CD14-positive monocyte (primary cell): Measurements from ENCODE around the gene CAMK4. TPM values are rescaled to one million over a fixed set of nuclear protein-coding genes. Genes with fewer than 3 reads are reported as not detected.

Source experiments
- DNase-seq, 3 donors: peaks; one replicate each; pipeline ENCODE4 v3.0.0-alpha.2; 2011 to 2022
- H2AFZ ChIP-seq: 2 replicates; pipeline ENCODE4 v1.6.0; 2012; ENCODE audit warnings: mild to moderate bottlenecking, low read depth, low read length, inconsistent platforms; ENCODE audit not compliant: insufficient read depth, poor library complexity, severe bottlenecking
- H3K27ac ChIP-seq, 2 donors: 1 replicate in 1 of 2; 2 replicates in 1 of 2; pipeline ENCODE4 v1.5.1; 2012 to 2013; ENCODE audit warnings: low read length in 2 of 2, control low read depth in 1 of 2, inconsistent platforms in 1 of 2, low read depth in 1 of 2, mild to moderate bottlenecking in 1 of 2
- H3K27me3 ChIP-seq, 2 donors: one replicate each; pipeline versions ENCODE4 v1.6.0 to v1.6.1; 2011 to 2013; ENCODE audit warnings: low read length in 2 of 2; ENCODE audit not compliant: control insufficient read depth in 2 of 2, insufficient read depth in 2 of 2
- H3K36me3 ChIP-seq, 2 donors: replicated peaks in 1 of 2; 1 replicate in 1 of 2; 2 replicates in 1 of 2; pipeline versions ENCODE4 v1.5.1 to v1.6.1; 2012 to 2013; ENCODE audit warnings: low read length in 2 of 2, control low read depth in 1 of 2, inconsistent platforms in 1 of 2, mild to moderate bottlenecking in 1 of 2; ENCODE audit not compliant: insufficient read depth in 2 of 2, control insufficient read depth in 1 of 2
- H3K4me1 ChIP-seq, 2 donors: 1 replicate in 1 of 2; 2 replicates in 1 of 2; pipeline versions ENCODE4 v1.5.1 to v1.6.1; 2012 to 2013; ENCODE audit warnings: low read length in 2 of 2, control low read depth in 1 of 2, inconsistent platforms in 1 of 2, mild to moderate bottlenecking in 1 of 2, moderate library complexity in 1 of 2; ENCODE audit not compliant: insufficient read depth in 2 of 2, control insufficient read depth in 1 of 2
- H3K4me2 ChIP-seq: replicated peaks from 2 replicates; pipeline ENCODE3; 2012; ENCODE audit warnings: low read length, moderate library complexity, mild to moderate bottlenecking; ENCODE audit not compliant: poor library complexity, severe bottlenecking; ENCODE audit errors: extremely low read depth
- H3K4me3 ChIP-seq, 3 experiments: fragments of 200-600 bp in 1 of 3; sonication (generic) in 1 of 3; replicated peaks in 1 of 3; 1 replicate in 2 of 3; 2 replicates in 1 of 3; pipeline ENCODE4 v1.5.1; 2011 to 2013; ENCODE audit warnings: low read length in 3 of 3, mild to moderate bottlenecking in 3 of 3, control low read depth in 2 of 3, low read depth in 2 of 3, inconsistent platforms in 1 of 3, moderate library complexity in 1 of 3
- H3K79me2 ChIP-seq: 2 replicates; pipeline ENCODE4 v1.6.0; 2012; ENCODE audit warnings: mild to moderate bottlenecking, control low read depth, inconsistent platforms, low read length, moderate library complexity; ENCODE audit not compliant: insufficient read depth
- H3K9ac ChIP-seq: 2 replicates; pipeline ENCODE4 v1.6.0; 2017; ENCODE audit warnings: low read length, mild to moderate bottlenecking; ENCODE audit not compliant: insufficient read depth, poor library complexity, severe bottlenecking
- H3K9me3 ChIP-seq, 2 donors: replicated peaks in 1 of 2; 1 replicate in 1 of 2; 2 replicates in 1 of 2; pipeline versions ENCODE4 v1.5.1 to v1.6.1; 2012 to 2013; ENCODE audit warnings: low read length in 2 of 2, control low read depth in 1 of 2; ENCODE audit not compliant: control insufficient read depth in 1 of 2, insufficient read depth in 1 of 2
- H4K20me1 ChIP-seq: 2 replicates; pipeline ENCODE4 v1.6.0; 2012; ENCODE audit warnings: mild to moderate bottlenecking, low read length, control low read depth, moderate library complexity; ENCODE audit not compliant: insufficient read depth
- H3K27ac Mint-ChIP-seq, 7 donors: one replicate each; pipeline ENCODE4 v1.8.0; 2020; ENCODE audit warnings: mild to moderate bottlenecking in 7 of 7, mixed read lengths in 7 of 7, moderate library complexity in 6 of 7, inconsistent platforms in 2 of 7
- H3K27me3 Mint-ChIP-seq, 3 donors: one replicate each; pipeline ENCODE4 v1.8.0; 2021 to 2022; ENCODE audit warnings: low read depth in 3 of 3, mild to moderate bottlenecking in 3 of 3, mixed read lengths in 3 of 3, moderate library complexity in 3 of 3, inconsistent platforms in 1 of 3
- H3K36me3 Mint-ChIP-seq, 2 donors: one replicate each; pipeline ENCODE4 v1.8.0; 2020; ENCODE audit warnings: mixed read lengths in 2 of 2, inconsistent platforms in 1 of 2, mild to moderate bottlenecking in 1 of 2
- H3K4me1 Mint-ChIP-seq: one replicate; pipeline ENCODE4 v1.8.0; 2020; ENCODE audit warnings: mild to moderate bottlenecking, mixed read lengths
- H3K4me3 Mint-ChIP-seq, 2 donors: one replicate each; pipeline ENCODE4 v1.8.0; 2020; ENCODE audit warnings: mild to moderate bottlenecking in 2 of 2, mixed read lengths in 2 of 2, moderate library complexity in 1 of 2
- H3K9me3 Mint-ChIP-seq, 7 donors: one replicate each; pipeline ENCODE4 v1.8.0; 2020 to 2022; ENCODE audit warnings: mixed read lengths in 7 of 7, mild to moderate bottlenecking in 6 of 7, moderate library complexity in 6 of 7, inconsistent platforms in 2 of 7
- WGBS: methylation state at CpG from one replicate; pipeline ENCODE4 v1.1.5; 2013; ENCODE audit warnings: missing lambda C conversion rate; ENCODE audit not compliant: insufficient coverage; 5-methylcytosine and 5-hydroxymethylcytosine counted together
- intact Hi-C, 2 donors: fragments of 100-400 bp; cut with micrococcal nuclease; formaldehyde crosslinking; loops; one replicate each; pipeline versions ENCODE4 v1.15.0 to v1.15.1; 2023
- polyA plus RNA-seq, 3 donors: library from polyadenylated mRNA; depleted of rRNA in 1 of 3; unstranded in 2 of 3; stranded (reverse) in 1 of 3; fragments of 300-500 nt in 2 of 3; fragments of >200 nt in 1 of 3; fragmentation: Illumina TruSeq in 2 of 3; gene quantifications; 1 replicate in 2 of 3; 2 replicates in 1 of 3; pipeline ENCODE4 v1.2.3, GENCODE V29; 2012 to 2021
- TF ChIP-seq, protein P1 (sequence below): fragments of 200-600 bp; IDR thresholded peaks from one replicate; pipeline ENCODE4 v1.8.0; 2022; ENCODE audit warnings: antibody characterized with exemption, mild to moderate bottlenecking

CAMK4 gene
- polyA plus RNA-seq, 3 donors, result 0.24 to 0.28 TPM; not detected in 1

- no peaks in the 10 kb centered on the region for H3K36me3 ChIP-seq
- H3K36me3 Mint-ChIP-seq, result no peaks in the 10 kb centered on the region
Observed at GRCh38 chr5:111453295-111453694, 229.1 kb downstream of the CAMK4 start.

DNA sequence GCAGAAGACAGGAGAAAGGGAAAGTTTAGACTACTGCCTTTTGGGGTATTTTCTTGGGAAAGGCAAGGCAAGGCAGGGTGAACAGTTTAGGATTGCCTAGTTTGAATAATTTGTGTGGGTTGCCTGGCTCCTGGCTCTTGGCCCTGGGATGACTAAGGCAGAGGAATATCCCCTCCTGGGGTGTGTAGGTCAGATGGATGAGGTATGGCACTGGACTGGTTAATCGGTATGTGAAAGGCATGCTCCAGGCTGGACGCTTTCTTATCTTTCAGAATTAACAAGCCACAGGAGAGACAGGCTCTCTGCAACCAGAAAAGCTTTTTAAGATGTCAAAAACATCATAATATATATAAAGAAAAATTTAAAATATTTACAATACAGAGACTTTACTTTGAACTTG is 229.6 kb downstream of the CAMK4 start:
- Histone ChIP-seq H3K36me3 (no peaks in the 10 kb centered on the region), H2AFZ (no peak overlapping the region), H3K4me3 (no peak overlapping the region), H3K27me3 (peaks cover 0 to 2% of the 10 kb centered on the region in 2 donors), H3K27ac (no peak overlapping the region), H4K20me1 (no peaks in the 10 kb centered on the region), H3K79me2 (no peaks in the 10 kb centered on the region), H3K9ac (no peak overlapping the region), H3K9me3 (no peaks in the 10 kb centered on the region), H3K4me1 (no peaks in the 10 kb centered on the region), H3K4me2 (no peak overlapping the region)
- H3K36me3 Mint-ChIP-seq, result no peaks in the 10 kb centered on the region
- no peak overlapping the region for H3K27ac Mint-ChIP-seq
- TF ChIP-seq, protein P1, sequence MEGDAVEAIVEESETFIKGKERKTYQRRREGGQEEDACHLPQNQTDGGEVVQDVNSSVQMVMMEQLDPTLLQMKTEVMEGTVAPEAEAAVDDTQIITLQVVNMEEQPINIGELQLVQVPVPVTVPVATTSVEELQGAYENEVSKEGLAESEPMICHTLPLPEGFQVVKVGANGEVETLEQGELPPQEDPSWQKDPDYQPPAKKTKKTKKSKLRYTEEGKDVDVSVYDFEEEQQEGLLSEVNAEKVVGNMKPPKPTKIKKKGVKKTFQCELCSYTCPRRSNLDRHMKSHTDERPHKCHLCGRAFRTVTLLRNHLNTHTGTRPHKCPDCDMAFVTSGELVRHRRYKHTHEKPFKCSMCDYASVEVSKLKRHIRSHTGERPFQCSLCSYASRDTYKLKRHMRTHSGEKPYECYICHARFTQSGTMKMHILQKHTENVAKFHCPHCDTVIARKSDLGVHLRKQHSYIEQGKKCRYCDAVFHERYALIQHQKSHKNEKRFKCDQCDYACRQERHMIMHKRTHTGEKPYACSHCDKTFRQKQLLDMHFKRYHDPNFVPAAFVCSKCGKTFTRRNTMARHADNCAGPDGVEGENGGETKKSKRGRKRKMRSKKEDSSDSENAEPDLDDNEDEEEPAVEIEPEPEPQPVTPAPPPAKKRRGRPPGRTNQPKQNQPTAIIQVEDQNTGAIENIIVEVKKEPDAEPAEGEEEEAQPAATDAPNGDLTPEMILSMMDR, result no peak
- no peak for DNase-seq
- peaks cover 0 to 9% (median 2%) of the 10 kb centered on the region in 3 donors for H3K27me3 Mint-ChIP-seq
- no CpG with 5 or more reads among the region's 2 CpGs for WGBS
- no peak overlapping the region for H3K4me3 Mint-ChIP-seq
- intact Hi-C loops, result no loop called here
- H3K9me3 Mint-ChIP-seq, result peaks cover 0 to 3% (median 0%) of the 10 kb centered on the region in 7 donors
- no peaks in the 10 kb centered on the region for H3K4me1 Mint-ChIP-seq

More at GRCh38 chr5:111453295-111453694, 229.1 kb downstream of the CAMK4 start:
- Mint-ChIP-seq H3K27me3 (peaks cover 0 to 9% (median 2%) of the 10 kb centered on the region in 3 donors), H3K9me3 (peaks cover 0 to 3% (median 0%) of the 10 kb centered on the region in 7 donors), H3K4me1 (no peaks in the 10 kb centered on the region), H3K27ac (no peak overlapping the region), H3K4me3 (no peak overlapping the region)
- intact Hi-C loops, result no loop called here
- DNase-seq, result no peak
- Histone ChIP-seq H3K27me3 (peaks cover 0 to 2% of the 10 kb centered on the region in 2 donors), H3K4me3 (no peak overlapping the region), H3K4me1 (no peaks in the 10 kb centered on the region), H3K27ac (no peak overlapping the region), H3K4me2 (no peak overlapping the region), H3K9me3 (no peaks in the 10 kb centered on the region), H3K79me2 (no peaks in the 10 kb centered on the region), H2AFZ (no peak overlapping the region), H4K20me1 (no peaks in the 10 kb centered on the region), H3K9ac (no peak overlapping the region)
- no CpG with 5 or more reads among the region's 1 CpG for WGBS
- TF ChIP-seq, protein P1, result no peak
